Spleen (tissue), 11 donors: ENCODE measurements around the gene TRPM1. TPM values are rescaled to one million over a fixed set of nuclear protein-coding genes. Genes with fewer than 3 reads are reported as not detected.

ENCODE experiments used
- DNase-seq: peaks from one replicate; pipeline ENCODE4 v3.0.0-alpha.2; 2020
- H3K27ac ChIP-seq, 8 donors: fragments of 200-600 bp; sonication (generic) in 7 of 8; 1 replicate in 4 of 8; 2 replicates in 4 of 8; pipeline versions ENCODE4 v1.5.0 to v1.8.0; 2016 to 2021; ENCODE audit warnings: inconsistent platforms in 4 of 8, mild to moderate bottlenecking in 4 of 8, moderate library complexity in 1 of 8
- H3K27me3 ChIP-seq, 7 donors: fragments of 200-600 bp; sonication (generic) in 6 of 7; replicated peaks in 1 of 7; 1 replicate in 4 of 7; 2 replicates in 3 of 7; pipeline versions ENCODE4 v1.5.0 to v1.8.0; 2016 to 2021; ENCODE audit warnings: inconsistent platforms in 3 of 7, mild to moderate bottlenecking in 1 of 7
- H3K36me3 ChIP-seq, 6 donors: fragments of 200-600 bp; sonication (generic) in 5 of 6; 1 replicate in 4 of 6; 2 replicates in 2 of 6; pipeline versions ENCODE4 v1.5.0 to v1.8.0; 2016 to 2021; ENCODE audit warnings: inconsistent platforms in 2 of 6
- H3K4me1 ChIP-seq, 6 donors: fragments of 200-600 bp; sonication (generic) in 5 of 6; 1 replicate in 3 of 6; 2 replicates in 3 of 6; pipeline versions ENCODE4 v1.5.0 to v1.8.0; 2016 to 2021; ENCODE audit warnings: inconsistent platforms in 3 of 6
- H3K4me3 ChIP-seq, 8 donors: fragments of 200-600 bp; sonication (generic) in 7 of 8; 1 replicate in 4 of 8; 2 replicates in 4 of 8; pipeline versions ENCODE4 v1.5.0 to v1.8.0; 2016 to 2021; ENCODE audit warnings: inconsistent platforms in 4 of 8, mild to moderate bottlenecking in 4 of 8, moderate library complexity in 2 of 8
- H3K9me3 ChIP-seq, 8 donors: fragments of 200-600 bp; sonication (generic) in 7 of 8; 1 replicate in 4 of 8; 2 replicates in 4 of 8; pipeline versions ENCODE4 v1.5.0 to v1.8.0; 2016 to 2021; ENCODE audit warnings: inconsistent platforms in 4 of 8
- POLR2A ChIP-seq, 3 donors: fragments of 450-650 bp; IDR thresholded peaks; one replicate each; pipeline ENCODE4 v1.5.1; 2017; ENCODE audit warnings: antibody characterized with exemption in 3 of 3, mild to moderate bottlenecking in 1 of 3
- POLR2AphosphoS5 ChIP-seq, 3 donors: sonication (generic); formaldehyde crosslinking; IDR thresholded peaks; one replicate each; pipeline ENCODE4 v1.5.1; 2017; ENCODE audit warnings: antibody characterized with exemption in 3 of 3
- WGBS, 5 donors: extraction: QIAGEN DNeasy Blood & Tissue Kit in 3 of 5; methylation state at CpG; one replicate each; pipeline versions ENCODE4 v1.1.5 to v1.1.7; 2013 to 2018; 5-methylcytosine and 5-hydroxymethylcytosine counted together
- intact Hi-C: fragments of 100-400 bp; cut with DNase I; formaldehyde crosslinking; loops from one replicate; pipeline ENCODE4 v1.15.0; 2023; ENCODE audit warnings: low total_unique reads
- polyA plus RNA-seq, 3 donors: library from polyadenylated mRNA; stranded (reverse); fragments of 200-250 nt; gene quantifications; one replicate each; pipeline ENCODE4 v1.2.1, GENCODE V29; 2013
- total RNA-seq, 7 donors: library from RNA; depleted of rRNA in 3 of 7; stranded (reverse); fragments of >200 nt in 3 of 7; fragmentation: NEBNext Ultra II Directional in 4 of 7; extraction: Animal tissue kit (Norgen Biotek cat#: 25700) in 4 of 7; gene quantifications; one replicate each; pipeline versions ENCODE4 v1.1.0 to v1.2.1, GENCODE V29; 2016 to 2021
- TF ChIP-seq, protein P1 (sequence below), 11 experiments: fragments of 200-600 bp in 7 of 11; fragments of 450-650 bp in 4 of 11; sonication (generic) in 4 of 11; IDR thresholded peaks in 8 of 11; conservative IDR thresholded peaks in 3 of 11; 1 replicate in 7 of 11; 2 replicates in 4 of 11; pipeline versions ENCODE4 v1.4.0 to v1.8.0; 2016 to 2021; ENCODE audit warnings: antibody characterized with exemption in 11 of 11, inconsistent platforms in 4 of 11, mild to moderate bottlenecking in 1 of 11
- donor health status: healthy with polysubstance abuse.
- donor health status: DM: no; HTN: no; CAD: no; lungs with moderate emphysema.
- donor health status: DM: no; HTN: no; CAD: no.
- donor health status: Bipolar disorder and iron deficiency.
- donor health status: healthy.
- donor health status: DM: no; HTN: no; CAD: no.
- donor health status: DM: yes; HTN: yes; CAD: no.

The TRPM1 gene
- total and polyA plus RNA-seq, 10 donors: 0.06 to 0.42 TPM; not detected in 8

DNA sequence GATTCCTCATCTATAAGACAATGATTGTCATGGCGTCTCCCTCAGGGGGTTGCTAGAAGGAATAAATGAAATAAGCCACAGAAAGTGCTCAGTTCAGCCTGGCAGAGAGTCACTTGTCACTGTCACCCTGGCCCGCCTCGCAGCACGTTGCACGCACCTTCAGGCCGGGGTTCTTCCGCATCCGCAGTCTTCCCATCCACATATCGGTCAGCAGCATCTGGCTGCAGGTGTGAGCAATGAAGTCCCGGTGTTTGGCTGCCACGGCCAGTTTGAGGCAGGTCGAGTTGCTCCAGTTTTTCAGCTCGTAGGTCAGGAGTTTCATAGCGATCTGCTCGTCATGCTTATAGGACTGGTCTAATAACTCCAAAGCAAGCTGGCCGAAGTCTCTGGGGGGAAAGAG, 61.6 kb downstream of the TRPM1 start:
- Histone ChIP-seq H3K4me3 (no peak overlapping the region), H3K9me3 (no peaks in the 10 kb centered on the region), H3K27ac (no peak overlapping the region), H3K4me1 (no peaks in the 10 kb centered on the region), H3K36me3 (no peaks in the 10 kb centered on the region), H3K27me3 (no peaks in the 10 kb centered on the region)
- no peak for TF ChIP-seq POLR2AphosphoS5 (IDR thresholded peaks at IDR 0.05)
- TF ChIP-seq, protein P1, sequence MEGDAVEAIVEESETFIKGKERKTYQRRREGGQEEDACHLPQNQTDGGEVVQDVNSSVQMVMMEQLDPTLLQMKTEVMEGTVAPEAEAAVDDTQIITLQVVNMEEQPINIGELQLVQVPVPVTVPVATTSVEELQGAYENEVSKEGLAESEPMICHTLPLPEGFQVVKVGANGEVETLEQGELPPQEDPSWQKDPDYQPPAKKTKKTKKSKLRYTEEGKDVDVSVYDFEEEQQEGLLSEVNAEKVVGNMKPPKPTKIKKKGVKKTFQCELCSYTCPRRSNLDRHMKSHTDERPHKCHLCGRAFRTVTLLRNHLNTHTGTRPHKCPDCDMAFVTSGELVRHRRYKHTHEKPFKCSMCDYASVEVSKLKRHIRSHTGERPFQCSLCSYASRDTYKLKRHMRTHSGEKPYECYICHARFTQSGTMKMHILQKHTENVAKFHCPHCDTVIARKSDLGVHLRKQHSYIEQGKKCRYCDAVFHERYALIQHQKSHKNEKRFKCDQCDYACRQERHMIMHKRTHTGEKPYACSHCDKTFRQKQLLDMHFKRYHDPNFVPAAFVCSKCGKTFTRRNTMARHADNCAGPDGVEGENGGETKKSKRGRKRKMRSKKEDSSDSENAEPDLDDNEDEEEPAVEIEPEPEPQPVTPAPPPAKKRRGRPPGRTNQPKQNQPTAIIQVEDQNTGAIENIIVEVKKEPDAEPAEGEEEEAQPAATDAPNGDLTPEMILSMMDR (IDR thresholded peaks at IDR 0.05 in 8 of 11, conservative IDR thresholded peaks at IDR 0.05 in 3 of 11): no peak
- TF ChIP-seq POLR2A (IDR thresholded peaks at IDR 0.05): no peak
- intact Hi-C loops: no loop called here
- 91 to 96% (median 96%) methylated on average over 16 of the region's 16 CpGs for WGBS, 5 donors
- no peak for DNase-seq

DNA sequence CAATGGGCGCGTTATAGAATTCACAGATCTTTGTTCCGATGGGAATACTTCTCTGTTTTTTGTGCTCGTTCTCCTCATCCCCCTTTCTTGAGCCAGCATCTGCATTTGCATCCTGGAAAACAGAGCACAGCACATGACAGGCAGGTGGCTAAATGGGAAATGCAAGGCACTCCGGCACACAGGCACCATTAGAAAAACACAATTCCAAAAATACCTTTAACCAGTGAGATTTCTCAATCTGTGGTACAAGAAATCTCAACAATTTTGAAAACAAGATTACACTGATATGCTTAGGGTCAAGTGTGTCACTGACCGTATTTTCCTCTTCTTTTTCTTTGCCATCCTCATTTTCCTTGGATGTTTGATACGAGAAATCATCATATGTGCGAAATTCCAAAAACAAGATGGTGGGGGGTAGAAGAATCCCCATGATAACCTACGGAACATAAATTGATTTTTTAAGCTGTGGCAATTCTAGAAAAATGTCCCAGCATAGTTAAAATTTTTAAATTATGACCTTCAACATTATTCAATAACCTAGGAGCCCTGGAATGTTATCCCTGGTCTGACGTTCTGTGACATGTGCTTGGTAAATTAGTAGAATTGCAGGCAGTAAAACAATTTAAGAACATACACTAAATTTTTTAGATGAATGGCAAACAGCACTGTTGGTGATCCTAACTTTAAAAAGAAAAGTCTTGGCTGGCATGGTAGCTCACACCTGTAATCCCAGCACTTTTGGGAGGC, 63.6 kb downstream of the TRPM1 start:
- H3K4me1 ChIP-seq: peaks cover 0 to 18% (median 13%) of the 10 kb centered on the region in 6 donors
- H3K9me3 ChIP-seq: no peaks in the 10 kb centered on the region
- 89 to 94% (median 91%) methylated on average over 10 of the region's 10 CpGs for WGBS, 5 donors
- H3K27me3 ChIP-seq: no peaks in the 10 kb centered on the region
- H3K27ac ChIP-seq: no peak overlapping the region
- TF ChIP-seq, protein P1 (IDR thresholded peaks at IDR 0.05 in 8 of 11, conservative IDR thresholded peaks at IDR 0.05 in 3 of 11): no peak
- TF ChIP-seq POLR2A (IDR thresholded peaks at IDR 0.05): no peak
- TF ChIP-seq POLR2AphosphoS5 (IDR thresholded peaks at IDR 0.05): no peak
- intact Hi-C loops: no loop called here
- no peaks in the 10 kb centered on the region for H3K36me3 ChIP-seq
- no peak overlapping the region for H3K4me3 ChIP-seq
- DNase-seq: no peak

DNA sequence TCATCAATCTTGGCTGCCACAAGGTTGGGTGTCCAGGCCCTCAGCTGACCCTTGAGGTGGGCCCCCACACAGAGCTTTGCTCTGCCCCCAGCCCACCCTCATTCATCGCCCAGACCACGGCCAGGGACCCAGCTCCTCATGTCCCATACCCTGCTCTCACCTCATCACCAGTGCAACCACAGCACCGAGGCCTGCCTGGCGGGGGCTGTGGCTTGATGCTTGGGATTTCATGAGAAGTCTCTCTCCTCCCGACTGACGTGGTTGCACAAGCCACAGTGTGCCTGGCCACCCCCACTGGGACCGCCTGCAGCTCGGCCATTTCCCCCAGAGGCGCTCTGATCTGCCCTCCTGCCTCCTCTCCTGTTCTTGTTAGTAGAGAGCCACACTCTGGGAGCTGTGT, 64.7 kb downstream of the TRPM1 start:
- Histone ChIP-seq H3K27ac (no peak overlapping the region), H3K9me3 (no peaks in the 10 kb centered on the region), H3K36me3 (no peaks in the 10 kb centered on the region), H3K4me3 (no peak overlapping the region), H3K27me3 (no peaks in the 10 kb centered on the region), H3K4me1 (peaks cover 0 to 23% (median 16%) of the 10 kb centered on the region in 6 donors)
- no peak for DNase-seq
- TF ChIP-seq POLR2AphosphoS5 (IDR thresholded peaks at IDR 0.05) (no peak), POLR2A (IDR thresholded peaks at IDR 0.05) (no peak)
- TF ChIP-seq, protein P1 (IDR thresholded peaks at IDR 0.05 in 8 of 11, conservative IDR thresholded peaks at IDR 0.05 in 3 of 11): no peak
- intact Hi-C loops: no loop called here
- 78 to 93% (median 91%) methylated on average over 9 of the region's 9 CpGs for WGBS, 5 donors

DNA sequence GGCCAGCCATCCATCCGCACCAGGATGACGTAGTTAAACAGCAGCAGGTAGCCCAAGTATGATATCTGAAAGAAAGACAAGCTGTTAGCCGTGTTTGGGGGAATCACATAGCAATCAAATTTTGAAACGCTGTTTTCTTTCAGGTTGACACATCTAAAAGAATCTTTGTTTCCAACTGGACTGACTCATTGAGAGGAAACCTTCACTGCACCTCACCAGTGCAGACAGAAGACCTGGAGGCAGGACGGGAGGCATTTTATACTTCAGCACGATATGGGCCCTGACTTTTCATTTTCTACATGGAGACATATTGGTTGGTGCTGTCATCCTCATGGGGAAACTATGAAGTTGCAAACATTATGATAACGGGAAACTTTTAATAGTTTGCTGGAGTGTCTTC, 65.9 kb downstream of the TRPM1 start:
- Histone ChIP-seq H3K4me1 (peaks cover 0 to 28% (median 19%) of the 10 kb centered on the region in 6 donors), H3K36me3 (no peaks in the 10 kb centered on the region), H3K27me3 (no peaks in the 10 kb centered on the region), H3K4me3 (no peak overlapping the region), H3K27ac (peak overlapping the region in 1 of 8 donors; percentile 22), H3K9me3 (no peaks in the 10 kb centered on the region)
- intact Hi-C loops: no loop called here
- no peak for DNase-seq
- TF ChIP-seq POLR2AphosphoS5 (IDR thresholded peaks at IDR 0.05) (no peak), POLR2A (IDR thresholded peaks at IDR 0.05) (no peak)
- TF ChIP-seq, protein P1 (IDR thresholded peaks at IDR 0.05 in 8 of 11, conservative IDR thresholded peaks at IDR 0.05 in 3 of 11): no peak
- WGBS, 5 donors: 72 to 90% (median 87%) methylated on average over 7 of the region's 7 CpGs
